ENCODE measurements around the gene KIF16B.

GRCh38 chr20:16587066-16587465 lies 13.8 kb upstream of the KIF16B start:
- no peak for TF ChIP-seq CTCF (conservative IDR thresholded peaks at IDR 0.05; ENCODE audit: low read depth, low read length)
- TF ChIP-seq EZH2 (IDR thresholded peaks at IDR 0.05; ENCODE audit: low read length, unreplicated experiment), result no peak
- no peak for TF ChIP-seq EZH2phosphoT487 (IDR thresholded peaks at IDR 0.05; ENCODE audit: borderline replicate concordance, low read length)

All from PC-3 (cell line).